HG02571 (cell line): ENCODE results near the gene RPL21.

ENCODE experiments used
- ATAC-seq: cut with Tn5 transposase; IDR thresholded peaks from one replicate; pipeline ENCODE4 v1.9.1; 2021; ENCODE audit warnings: mild to moderate bottlenecking, moderate library complexity; ENCODE audit not compliant: unreplicated experiment

Gene RPL21

DNA sequence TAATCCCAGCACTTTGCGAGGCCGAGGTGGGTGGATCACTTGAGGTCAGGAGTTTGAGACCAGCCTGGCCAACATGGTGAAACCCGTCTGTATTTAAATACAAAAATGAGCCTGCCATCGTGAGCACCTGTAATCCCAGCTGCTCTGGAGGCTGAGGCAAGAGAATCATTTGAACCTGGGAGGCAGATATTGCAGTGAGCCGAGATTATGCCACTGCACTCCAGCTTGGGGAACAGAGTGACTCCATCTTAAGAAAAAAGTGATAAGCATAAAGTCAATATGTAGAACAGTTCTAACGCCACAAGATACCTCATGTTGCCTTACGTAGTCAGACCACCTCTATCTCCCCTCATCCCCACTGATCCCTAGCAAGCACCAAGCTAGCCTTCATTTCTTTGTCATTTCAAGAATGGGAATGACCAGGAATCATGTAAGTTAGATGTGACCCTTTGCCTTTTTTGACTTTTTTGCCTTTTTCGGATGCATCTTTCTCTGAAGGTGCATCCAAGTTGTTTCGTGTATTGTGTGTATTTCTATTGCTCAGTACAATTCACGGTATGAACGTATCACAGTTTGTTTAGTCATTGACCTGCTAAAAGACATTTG lies 6.4 kb downstream of the RPL21 start:
- no peak for ATAC-seq

DNA sequence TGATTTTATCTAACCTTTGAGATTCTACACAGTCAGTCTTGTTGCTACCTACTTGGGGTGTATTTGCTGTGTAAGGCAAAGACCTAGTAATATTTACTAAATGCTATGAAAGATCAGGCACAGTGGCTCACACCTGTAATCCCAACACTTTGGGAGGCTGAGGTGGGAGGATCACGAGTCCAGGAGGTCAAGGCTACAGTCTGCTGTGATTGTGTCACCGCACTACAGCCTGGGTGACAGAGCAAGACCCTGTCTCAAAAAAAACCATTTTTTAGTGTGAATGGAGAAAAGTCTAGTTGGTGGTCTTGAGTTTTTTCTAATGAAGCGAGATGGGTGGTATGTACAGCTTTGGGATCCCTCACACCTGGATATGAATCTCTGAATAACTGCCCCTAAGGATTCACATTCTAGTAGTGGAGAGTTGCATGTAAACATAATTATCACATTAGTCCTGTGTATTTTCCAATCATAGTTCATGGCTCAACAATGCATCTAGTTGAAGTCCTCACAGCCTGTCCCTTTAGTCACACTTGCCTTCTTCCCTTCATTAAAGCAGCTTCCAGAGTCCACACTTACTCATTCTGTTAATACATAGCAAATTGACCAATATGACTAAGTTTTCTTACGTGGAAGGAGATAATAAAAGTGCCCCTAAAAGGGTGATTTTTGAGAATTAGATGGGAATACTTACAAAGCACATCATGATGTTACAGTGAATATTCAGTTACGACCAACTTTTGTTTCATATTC lies 7.5 kb downstream of the RPL21 start:
- no peak for ATAC-seq

DNA sequence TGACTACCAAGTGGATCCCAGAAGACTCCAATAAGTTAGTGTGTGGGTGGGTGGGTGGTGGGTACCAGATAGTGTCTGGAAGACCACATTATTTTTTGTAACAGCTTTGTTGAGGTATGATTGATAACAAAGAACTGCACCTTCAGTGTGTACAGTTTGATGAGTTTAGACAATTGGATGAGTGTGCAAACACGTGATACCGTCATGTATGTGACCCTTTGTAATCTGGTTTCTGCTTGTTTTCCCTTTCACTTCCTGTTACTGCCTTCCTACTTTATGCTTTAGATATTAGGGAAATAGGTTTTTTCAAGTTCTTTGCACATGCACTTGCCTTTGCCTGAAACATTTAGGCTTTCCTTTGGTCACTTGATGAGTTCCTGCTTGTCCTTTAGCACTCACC lies 8.5 kb downstream of the RPL21 start:
- ATAC-seq = no peak

DNA sequence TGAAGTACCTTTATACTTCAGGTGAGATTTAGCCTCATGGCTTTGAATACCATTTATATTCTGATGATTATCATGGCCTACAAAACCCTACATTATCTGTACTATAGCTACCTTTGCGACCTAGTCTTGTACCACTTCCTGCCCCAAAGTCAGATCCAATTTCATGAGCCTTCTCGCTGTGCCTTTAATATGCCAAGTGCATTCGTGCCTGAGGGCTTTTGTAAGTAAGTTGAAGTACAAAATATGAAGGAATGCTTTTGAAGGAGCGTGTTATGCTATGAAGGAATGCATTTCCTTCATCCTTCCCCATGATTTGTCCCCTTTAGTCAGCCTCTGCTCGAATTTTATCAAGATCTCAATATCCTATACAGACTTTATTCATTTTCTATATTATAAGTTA lies 10.0 kb downstream of the RPL21 start:
- no peak for ATAC-seq

DNA sequence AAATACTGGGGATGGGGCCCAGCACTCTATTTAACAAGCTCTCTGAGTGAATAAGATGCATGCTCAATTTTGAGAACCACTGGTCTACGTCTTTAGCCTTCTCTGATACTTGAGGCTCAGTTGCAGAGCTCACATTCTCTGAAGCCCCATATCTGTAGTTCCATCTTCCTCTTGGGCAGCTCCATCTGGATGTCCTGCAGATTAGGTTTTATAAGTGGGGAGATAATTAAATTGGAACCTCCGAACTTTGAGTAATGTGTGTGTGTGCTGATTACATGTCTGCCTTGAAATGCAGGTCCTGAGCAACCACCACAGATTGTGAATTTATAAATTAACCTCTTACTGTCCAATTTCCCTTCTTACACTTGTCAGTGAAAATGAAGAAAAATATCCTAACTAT lies 12.1 kb downstream of the RPL21 start:
- ATAC-seq = no peak

DNA sequence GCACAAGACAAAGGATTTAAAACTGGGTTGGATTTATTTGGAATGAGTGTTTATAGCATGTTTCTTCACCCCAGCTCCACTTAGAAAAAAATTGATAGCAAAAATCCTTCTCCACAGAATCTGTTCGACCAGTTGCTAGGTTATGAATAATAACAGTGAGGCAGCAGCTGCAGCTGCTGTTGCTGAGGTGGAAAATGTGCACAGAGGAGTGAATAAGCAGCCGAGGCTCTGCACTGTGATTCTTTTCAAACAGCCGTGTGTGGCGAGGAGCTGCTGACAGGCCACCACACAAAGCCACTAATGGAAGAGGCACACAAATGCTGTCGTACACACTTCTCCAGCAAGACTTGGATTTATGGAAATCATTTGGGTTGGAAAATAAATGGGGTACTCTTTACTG lies 12.8 kb downstream of the RPL21 start:
- no peak for ATAC-seq

DNA sequence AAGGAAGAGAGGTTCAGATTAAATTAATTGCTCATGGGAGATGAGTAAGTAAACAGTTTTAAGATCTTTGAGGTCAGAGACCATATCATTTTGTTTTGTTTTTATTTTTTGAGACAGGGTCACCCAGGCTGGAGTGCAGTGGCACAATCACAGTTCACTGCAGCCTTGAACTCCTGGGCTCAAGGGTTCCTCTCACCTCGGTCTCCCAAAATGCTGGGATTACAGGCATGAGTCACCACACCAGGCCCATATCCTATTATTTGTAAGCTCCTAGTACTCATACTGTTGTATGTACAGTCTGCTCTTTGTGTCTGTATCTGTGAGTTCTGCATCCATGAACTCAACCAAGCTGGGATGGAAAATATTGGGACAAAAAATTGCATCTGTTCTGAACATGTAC lies 13.3 kb downstream of the RPL21 start:
- ATAC-seq = no peak

DNA sequence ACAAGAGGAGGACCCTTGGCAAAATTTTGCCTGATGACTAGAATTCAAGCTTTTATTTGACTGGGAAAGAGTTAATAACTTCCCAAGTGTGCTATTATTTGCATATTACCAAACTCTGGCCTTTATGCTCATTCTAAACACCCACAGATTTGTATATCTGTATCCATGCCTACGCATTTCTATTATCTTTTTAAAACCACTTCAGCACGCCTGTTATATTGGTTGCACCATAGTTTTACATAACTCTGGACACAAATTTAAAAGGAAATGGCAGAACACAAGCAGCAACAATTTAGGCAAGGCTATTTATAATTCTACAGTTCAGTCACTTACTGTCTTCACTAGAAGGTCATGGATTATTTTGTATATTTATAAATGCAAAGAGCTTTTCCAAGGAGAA lies 15.6 kb downstream of the RPL21 start:
- ATAC-seq = no peak

DNA sequence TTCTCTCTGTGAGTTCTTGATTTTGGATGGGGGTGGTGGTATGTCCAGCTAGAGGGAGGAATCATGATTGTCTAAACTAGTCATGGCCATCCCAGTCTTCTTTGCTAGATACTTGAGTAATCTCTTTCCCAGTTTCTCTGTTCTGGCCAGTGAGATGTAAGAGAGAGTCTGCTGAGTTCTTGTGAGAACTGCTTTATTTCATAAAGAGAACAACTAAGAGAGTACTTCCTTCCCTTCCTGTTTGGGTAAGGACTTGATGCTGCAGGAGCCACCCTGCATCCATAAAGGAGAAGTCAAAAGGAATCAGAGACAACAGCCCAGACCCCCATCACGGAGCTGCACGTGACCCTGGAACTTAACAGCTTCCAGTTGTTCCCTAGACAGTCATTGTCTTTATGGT lies 16.2 kb downstream of the RPL21 start:
- no peak for ATAC-seq

DNA sequence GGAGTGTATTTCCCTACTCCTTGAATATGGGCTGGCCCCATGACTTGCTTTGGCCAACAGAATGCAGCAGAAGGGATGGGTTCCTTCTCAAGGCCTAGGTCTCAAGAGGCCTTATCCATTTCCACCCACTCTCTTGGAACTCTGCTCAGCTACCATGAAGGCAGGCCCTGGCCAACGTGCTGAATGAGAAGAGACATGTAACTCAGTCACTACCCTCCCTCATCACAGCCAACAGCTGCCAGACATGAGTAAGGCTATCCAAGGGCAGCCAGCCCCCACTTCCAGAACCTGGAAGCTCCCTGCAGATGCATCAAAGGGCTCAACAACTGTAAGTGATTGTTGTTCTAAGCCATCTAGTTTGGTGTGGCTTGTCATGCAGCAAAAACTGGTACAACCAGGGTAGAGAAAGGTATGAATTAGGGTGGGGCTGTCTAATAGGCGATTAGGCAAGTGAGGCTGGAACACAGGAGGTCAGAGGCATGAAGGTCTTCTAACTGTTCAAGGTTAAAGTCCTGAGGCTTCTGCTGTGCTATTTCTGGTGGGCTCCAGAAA lies 17.8 kb downstream of the RPL21 start:
- no peak for ATAC-seq

DNA sequence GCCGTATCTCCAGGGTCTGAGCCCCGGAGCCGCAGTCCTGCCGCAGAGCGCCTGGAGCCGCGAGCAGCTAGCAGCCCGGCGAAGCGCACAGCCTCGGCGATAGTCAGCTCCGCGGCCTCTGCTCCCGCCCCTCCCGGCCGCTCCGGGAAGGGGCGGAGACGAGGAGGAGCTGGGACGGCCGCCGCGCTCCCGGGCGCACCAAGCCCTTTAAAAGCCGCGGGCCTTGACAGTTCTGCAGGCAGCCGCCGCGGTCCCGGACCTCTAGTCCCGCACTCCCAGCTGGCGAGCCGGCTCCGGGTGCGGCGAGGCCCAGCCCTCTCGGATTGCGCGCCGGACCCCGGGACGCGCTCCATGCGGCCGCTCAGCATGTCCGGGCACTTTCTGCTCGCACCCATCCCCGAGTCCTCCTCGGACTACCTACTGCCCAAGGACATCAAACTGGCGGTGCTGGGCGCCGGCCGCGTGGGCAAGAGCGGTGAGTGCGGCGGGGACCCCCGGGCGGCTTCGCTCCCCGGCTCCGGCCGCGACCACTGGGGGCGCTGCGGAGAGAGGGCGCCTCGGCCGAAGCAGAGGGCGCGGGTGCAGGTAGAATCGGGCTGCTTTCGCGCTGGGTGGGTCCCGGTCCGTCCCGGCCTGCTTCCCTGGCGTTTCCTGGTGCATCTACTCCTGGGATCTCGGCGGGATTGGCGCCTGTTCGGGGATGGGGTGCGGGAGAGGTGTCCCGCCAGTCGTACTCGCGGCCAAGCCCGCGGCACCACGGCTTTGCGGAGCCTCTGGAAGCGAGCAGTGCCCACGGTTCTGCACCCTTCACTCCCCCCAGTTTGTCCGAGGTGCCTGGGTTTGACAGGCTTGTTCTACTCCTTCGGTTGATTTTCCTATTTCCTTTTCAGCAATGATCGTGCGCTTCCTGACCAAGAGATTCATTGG lies 19.5 kb downstream of the RPL21 start, which contains the start of gene RASL11A:
Gene RASL11A, plus strand, starts transcription at position 237 of the 927 bp plus-strand sequence. Its CDS starts 115 bp downstream, at position 352.
- peak; percentile 85 for ATAC-seq

DNA sequence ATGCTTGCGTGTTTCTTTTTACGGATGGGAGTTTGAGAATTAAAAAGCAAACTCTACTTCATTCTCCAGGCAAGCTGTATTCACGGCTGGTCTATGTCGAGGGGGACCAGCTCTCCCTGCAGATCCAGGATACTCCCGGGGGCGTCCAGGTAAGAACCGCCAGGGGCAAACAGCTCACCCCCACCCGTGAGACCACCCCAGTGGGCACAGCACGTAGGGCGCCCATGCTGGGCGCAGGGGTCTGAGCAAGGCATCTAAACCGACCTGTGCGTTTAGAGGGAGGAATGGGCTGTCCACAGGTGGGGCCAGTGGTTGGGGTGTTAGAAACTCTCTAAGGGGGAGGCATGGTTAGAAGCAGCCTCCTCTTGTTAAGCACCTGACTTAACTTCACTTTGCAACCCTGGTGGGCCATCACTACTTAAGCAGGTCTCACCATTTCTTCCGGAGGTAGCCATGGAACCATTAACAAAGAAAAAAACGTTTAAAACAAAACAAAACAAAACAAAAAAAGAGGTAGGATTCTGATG lies 20.3 kb downstream of the RPL21 start:
- no peak for ATAC-seq

DNA sequence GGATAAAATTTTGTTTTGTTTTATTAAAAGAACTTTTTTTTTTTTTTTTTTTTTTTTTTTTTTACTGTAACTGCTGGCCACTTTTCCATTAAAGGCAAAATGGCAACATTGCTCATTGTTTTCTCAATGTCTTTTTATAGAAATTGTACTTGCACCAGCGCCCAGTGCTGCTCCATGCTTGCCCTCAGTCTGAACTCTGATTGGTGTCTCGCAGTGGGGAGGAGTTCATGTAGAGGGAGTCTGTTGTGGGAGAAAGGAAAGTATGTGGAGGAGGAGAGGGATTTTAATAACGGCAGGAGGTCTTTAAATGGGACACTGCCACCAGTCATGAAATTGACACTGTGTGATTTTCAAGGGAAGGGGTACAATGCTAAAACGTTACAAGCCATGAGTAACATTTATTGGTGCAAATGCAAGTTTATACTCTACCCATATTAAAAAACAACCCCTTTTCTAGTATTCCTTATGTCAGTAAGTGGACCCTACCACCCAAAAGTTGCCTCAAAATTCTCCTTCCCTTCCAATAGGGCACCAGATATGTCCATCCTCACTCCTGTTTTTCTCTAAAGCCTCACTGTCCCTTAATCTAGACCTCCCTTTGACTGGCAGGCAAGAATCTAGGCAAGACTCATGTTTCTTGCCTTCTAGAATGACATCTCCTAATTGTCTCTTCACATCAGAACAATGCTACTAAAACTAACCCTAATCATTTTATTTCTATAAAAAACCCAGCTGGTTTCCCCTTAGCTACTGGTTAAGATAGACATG lies 22.5 kb downstream of the RPL21 start:
- no peak for ATAC-seq

DNA sequence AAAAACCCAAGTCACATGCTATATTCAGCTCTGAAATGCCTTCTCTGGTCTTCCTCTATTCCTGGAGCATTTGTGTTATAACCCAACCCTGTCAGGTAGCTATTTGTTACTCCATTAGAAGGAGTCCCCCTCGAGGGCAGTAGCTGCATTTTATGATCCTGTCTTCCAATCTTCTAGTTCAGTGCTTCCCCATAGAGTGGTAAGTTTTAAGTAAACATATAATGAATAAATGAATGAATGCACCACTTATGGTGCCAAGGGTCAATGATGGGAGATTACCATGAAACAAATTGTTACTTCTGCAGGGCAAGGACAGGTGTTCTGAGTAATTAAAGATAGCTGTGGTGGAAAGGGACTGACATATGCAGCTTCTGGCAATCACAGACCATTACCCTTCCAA lies 23.3 kb downstream of the RPL21 start:
- ATAC-seq = no peak

DNA sequence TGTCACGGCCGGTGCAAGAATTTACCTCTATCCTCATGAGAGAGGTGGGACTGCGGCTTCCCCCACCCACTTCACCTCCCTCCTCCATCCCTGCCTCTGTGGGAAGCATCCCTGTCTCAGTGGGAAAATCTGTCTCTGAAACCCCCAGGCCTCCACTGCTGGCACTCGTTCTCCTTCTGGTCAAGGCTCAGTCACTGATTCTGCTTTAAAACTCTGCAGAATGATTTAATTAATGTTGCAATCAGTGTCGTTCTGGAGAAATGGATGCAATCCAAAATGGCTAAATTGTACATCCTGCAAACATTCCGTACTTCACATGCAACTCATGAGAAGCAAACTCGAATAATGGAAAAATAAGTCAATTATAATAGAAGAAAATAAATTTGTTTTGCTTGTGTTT lies 24.8 kb downstream of the RPL21 start:
- no peak for ATAC-seq

DNA sequence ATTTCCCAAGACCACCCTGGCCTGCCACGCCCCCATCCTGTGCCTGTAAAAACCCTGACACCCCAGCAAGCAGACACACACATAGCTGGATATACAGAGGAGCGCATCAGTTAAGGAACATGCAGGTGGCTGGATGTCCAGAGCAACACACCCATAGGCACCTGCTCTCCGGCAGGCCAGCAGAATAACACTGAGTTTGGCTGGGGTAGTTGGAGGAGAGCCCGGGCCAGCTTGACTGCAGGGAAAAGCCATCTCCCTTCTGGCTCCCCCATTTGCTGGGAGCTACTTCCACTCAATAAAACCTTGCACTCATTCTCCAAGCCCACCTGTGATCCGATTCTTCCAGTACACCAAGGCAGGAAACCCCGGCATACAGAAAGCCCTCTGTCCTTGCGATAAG lies 28.1 kb downstream of the RPL21 start:
- ATAC-seq = no peak

DNA sequence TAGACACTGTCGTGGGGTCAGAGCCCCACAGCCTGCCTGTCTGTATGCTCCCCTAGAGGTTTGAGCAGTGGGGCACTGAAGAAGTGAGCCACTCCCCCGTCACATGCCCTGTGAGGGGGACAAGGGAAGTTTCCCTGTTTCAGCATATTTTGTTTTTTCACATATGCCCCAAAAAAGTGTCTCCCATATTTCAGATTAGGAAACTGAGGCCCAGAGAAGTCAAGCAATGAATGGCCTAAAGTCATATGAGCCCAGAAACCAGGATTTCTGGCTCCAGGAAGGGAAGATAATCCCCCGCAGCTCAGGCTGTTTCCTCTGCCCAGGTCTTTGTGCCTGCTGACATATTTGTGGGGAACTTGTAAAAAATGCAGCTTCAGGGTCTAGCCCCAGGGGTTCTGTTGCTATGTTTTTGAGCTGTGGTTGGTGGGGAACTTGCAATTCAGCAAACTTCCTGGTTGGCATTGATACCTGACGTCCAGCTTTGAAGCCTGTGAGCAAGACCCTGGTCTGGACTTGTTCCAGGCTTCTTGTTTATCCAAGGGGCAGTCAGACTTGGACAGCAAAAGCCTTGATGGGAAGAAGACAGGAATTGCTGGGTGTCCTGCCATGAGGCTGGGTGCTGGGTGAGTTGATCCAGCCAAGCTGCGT lies 28.8 kb downstream of the RPL21 start:
- no peak for ATAC-seq

DNA sequence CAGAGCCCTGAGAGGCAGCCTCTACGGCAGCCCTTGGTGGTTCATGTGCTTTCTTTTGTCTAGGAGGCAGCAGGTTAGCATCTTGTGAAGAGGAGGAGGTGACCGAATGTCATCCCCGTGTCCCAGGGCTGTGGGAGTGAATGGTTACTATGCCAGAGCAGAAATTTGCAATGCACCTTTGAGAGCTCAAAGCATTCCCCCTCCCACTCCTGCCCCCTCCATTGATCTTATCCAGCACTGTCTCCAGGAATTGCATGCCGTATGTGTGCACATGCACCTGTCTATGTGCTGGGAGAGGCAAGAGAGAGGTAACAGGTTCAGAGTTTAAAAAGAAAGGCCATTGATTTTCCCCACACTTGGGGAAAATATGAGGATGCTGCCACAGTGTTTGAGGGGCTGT lies 29.5 kb downstream of the RPL21 start:
- no peak for ATAC-seq

DNA sequence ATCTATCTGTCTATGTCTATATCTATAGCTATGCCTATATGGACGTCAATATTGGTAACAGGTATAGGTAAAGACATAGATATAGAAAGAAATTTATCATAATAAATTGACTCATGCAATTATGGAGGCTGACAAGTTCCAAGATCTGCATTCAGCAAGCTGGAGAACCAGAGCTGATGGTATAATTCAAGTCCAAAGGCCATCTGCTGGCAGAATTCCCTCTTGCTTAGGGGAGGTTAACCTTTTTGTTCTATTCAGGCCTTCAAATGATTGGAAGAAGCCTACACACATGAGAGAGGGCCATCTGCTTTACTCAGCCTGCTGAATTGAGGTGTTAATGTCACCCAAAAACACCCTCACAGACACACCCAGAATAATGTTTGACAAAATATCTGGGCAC lies 30.1 kb downstream of the RPL21 start:
- no peak for ATAC-seq
